HG03095 (cell line): ENCODE measurements around the gene GEMIN2.
"Not testable (repeated sequence)": the region's sequence is repeated elsewhere in the genome, so short reads cannot be mapped to it uniquely, and the experiment has no call there.

Source experiments
- ATAC-seq: cut with Tn5 transposase; IDR thresholded peaks from one replicate; pipeline ENCODE4 v1.9.1; 2021; ENCODE audit warnings: moderate library complexity; ENCODE audit not compliant: unreplicated experiment

Gene GEMIN2

DNA sequence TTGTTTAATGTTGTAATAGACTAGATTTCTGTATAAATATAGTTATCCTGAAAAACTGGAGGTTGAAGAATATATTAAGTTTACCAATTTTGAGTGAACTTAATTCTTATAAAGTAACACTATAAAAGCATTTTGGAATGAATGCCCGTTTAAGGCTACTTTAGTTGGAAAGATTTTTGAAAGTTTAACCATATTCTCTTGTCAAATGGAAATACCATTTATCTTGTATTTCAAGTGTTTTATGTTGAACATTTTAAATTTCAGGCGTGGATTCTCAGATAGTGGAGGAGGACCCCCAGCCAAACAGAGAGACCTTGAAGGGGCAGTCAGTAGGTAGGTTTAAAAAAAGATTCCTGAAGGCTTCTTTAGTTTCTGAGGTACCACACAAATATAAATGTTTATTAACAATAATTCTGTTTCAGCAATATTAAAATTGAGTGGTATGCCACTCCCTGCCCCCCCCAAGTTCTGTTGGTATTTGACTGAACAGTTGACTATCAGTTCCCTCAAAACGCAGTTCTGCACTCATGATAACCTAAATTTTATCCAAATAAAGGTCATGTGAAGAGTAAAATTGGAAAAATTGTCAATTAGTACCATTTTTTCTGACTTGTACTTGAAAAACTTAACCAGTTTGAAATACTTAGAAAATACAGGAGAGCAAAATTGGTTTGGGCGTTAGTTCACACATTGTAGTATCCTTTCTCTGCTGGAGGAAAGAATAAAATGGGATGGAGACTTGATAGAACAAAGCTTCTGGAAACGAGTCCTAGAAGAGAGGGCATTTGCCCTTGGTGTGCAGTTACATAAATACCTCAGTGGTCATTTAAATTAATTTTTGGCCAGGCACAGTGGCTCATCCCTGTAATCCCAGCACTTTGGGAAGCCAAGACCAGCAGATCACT is 62.4 kb downstream of the GEMIN2 start:
- no peak for ATAC-seq

DNA sequence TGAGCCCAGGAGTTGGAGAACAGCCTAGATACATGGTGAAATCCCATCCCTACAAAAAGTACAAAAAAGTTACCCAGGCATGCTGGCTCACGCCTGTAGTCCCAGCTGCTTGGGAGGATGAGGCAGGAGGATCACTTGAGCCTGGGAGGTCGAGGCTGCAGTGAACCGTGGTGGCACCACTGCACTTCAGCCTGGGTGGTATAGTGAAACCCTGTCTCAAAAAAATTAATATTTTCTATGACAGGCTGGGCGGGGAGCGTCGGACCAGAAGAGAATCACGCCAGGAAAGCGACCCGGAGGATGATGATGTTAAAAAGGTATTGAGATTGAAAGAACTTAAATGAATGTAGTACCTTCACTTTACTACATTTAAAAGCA is 63.0 kb downstream of the GEMIN2 start:
- no peak for ATAC-seq

DNA sequence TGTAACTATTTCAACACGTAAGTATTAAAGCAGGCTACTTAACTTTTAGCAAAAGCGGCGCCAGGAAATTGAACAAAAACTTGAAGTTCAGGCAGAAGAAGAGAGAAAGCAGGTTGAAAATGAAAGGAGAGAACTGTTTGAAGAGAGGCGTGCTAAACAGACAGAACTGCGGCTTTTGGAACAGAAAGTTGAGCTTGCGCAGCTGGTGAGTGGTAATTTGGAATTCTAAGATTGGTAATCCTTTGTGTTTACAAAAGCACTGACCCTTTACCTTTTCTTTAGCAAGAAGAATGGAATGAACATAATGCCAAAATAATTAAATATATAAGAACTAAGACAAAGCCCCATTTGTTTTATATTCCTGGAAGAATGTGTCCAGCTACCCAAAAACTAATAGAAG is 64.9 kb downstream of the GEMIN2 start:
- ATAC-seq = no peak

GRCh38 chr14:39180553-39180952 is 66.4 kb downstream of the GEMIN2 start:
- ATAC-seq = no peak

DNA sequence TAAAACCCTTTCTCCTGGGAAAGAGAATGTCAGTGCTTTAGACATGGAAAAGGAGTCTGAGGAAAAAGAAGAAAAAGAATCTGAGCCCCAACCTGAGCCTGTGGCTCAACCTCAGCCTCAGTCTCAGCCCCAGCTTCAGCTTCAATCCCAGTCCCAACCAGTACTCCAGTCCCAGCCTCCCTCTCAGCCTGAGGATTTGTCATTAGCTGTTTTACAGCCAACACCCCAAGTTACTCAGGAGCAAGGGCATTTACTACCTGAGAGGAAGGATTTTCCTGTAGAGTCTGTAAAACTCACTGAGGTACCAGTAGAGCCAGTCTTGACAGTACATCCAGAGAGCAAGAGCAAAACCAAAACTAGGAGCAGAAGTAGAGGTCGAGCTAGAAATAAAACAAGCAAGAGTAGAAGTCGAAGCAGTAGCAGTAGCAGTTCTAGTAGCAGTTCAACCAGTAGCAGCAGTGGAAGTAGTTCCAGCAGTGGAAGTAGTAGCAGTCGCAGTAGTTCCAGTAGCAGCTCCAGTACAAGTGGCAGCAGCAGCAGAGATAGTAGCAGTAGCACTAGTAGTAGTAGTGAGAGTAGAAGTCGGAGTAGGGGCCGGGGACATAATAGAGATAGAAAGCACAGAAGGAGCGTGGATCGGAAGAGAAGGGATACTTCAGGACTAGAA is 67.0 kb downstream of the GEMIN2 start:
- no peak for ATAC-seq

- ATAC-seq = no peak
Observed at GRCh38 chr14:39181693-39182047, 67.5 kb downstream of the GEMIN2 start.

DNA sequence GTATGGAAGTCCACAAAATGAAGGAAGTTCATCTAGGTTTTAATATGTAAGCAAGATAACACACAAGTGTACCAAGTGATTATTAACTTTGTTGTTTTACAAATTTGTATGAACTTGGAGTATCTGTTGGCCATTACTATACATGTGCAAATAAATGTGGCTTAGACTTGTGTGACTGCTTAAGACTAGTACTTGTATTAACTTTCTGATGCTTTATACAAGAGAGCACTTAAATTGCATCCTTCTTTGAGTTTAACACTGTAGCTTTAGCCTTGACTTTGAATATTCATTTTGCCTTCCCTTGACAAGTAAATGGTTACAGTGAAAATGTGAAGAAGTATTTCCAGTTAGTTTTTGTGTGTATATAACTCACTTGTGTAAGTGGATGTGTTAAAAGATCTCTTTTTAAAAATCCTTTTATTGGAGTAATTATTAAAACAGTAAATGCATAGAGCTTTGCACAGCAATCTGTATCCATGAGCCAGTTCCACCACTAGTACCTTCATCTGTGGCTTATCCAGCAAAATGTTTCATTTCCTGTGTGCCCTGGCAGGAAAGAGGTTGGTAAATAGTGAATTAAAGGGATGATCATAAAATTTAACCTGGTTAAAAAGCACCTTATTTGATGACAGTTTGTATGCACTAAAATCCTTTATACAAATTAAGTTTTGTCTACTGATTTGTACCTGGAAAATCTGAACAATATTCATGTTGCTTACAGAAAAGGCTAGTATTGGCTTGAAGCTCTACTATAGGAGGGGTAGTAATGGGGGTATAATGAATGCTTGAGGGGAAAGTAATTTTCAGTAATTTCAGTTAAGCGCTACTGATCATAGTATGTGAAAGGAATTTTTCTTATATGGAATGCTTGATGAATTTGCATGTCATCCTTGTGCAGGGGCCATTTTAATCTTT is 68.9 kb downstream of the GEMIN2 start:
- no peak for ATAC-seq

DNA sequence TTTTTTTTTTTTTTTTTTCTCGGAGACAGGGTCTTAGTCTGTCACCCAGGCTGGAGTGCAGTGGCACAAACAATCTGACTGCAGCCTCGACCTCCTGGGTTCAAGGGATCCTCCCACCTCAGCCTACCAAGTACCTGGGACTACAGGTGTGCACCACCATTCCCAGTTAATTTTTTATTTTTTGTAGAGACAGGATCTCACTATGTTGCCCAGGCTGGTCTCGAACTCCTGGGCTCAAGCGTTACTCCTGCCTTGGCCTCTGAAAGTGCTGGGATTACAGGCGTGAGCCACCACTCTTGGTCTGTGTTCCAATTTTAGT is 69.5 kb downstream of the GEMIN2 start:
- ATAC-seq = not testable (repeated sequence)

DNA sequence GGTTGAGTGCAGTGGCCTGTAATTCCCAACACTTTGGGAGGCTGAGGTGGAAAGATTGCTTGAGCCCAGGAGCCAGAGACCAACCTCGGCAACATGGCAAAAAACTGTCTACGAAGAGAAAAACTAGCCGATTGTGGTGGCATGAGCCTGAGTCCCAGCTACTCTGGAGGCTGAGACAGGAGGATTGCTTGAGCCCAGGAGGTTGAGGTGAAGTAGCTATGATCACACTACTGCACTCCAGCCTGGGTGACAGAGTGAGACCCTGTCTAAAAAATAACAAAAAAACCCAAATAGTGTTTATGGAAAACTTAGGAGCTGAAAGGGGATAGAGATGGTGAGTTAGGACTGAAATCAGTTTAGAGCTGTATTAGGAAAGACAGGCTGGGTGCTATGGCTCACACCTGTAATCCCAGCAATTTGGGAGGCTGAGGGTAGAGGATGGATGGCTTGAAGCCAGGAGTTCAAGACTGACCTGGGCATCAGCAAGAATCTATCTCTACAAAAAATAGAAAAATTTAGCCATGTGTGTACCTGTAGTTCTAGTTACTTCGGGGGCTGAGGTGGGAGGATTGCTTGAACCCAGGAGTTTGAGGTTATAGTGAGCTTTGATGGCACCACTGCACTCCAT is 70.6 kb downstream of the GEMIN2 start:
- ATAC-seq = no peak

- ATAC-seq = no peak
Observed at GRCh38 chr14:39185256-39186049, 71.3 kb downstream of the GEMIN2 start.
